Ramos (cell line): Measurements from ENCODE around the gene VWA7.

ENCODE experiments used
- in situ Hi-C: fragments of 300-500 bp; cut with MboI; formaldehyde crosslinking; loops from one replicate; pipeline ENCODE4 v1.14.3; 2022; ENCODE audit warnings: low sequenced_read_pairs; ENCODE audit not compliant: unreplicated experiment

Gene VWA7

DNA sequence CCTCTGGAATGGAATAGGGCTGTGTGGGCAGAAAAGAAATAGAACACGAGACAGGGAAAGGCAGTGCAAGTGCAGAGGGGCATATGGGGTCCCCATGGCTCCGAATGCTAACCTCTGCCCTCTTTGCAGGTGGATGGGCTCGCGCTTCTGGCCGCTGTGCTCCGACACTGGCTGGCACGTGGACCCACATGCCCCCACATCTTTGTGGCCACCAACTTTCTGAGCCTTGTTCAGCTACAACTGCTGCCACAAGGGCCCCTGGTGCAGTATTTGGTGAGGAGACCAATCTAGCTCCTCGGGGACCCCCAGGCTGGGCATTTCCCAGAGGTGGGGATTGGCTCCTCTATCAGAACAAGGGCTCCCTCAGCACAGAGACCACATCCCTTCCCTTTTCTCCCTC is 15.8 kb downstream of the VWA7 start:
- in situ Hi-C loops = no loop called here

- in situ Hi-C loops = no loop called here
Observed at GRCh38 chr6:31760790-31761189, 16.3 kb downstream of the VWA7 start.

DNA sequence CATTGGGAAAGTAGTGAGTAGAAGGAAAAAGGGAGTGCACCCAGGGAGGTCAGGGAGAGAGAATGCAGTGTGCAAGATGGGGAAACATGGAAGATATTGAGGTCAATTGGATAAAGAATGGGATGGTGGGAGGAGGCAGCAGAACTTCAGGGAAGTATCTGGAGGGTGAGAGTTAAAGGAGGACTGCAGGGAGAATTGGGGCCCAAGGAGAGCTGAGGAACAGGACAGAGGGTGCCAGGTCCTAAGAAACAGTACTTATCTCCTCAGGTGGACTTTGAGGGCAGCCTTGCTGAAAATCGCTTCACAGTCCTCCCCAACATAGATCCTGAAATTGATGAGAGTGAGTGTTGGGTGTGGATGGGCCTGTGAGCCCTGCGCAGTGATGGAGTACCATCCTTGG is 18.8 kb downstream of the VWA7 start:
- in situ Hi-C loops = no loop called here

GRCh38 chr6:31752739-31753319 is 24.3 kb downstream of the VWA7 start:
- in situ Hi-C loops = no loop called here

- in situ Hi-C loops = no loop called here
Observed at GRCh38 chr6:31750411-31751022, 26.6 kb downstream of the VWA7 start.

GRCh38 chr6:31749301-31750036 is 27.7 kb downstream of the VWA7 start:
- in situ Hi-C loops = no loop called here

DNA sequence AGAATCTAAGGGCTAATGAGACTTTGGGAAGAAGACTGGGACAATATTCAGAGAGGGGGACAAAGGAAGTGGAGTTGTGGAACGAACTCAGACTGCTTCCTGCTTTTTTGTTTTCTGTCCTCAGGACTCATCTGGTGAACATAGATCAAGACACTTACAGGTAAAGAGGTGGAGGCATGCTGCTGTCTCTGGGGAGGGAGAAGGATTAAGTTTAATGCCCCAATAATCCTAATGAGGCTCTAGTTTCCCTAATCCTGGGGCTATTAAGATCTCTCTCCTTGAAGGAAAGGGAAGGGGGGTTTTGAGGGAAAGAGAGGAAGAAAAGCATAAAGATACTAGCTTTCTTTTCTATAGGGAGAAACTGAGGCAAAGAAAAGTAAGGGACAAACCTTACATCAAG is 32.7 kb downstream of the VWA7 start:
- in situ Hi-C loops = no loop called here

DNA sequence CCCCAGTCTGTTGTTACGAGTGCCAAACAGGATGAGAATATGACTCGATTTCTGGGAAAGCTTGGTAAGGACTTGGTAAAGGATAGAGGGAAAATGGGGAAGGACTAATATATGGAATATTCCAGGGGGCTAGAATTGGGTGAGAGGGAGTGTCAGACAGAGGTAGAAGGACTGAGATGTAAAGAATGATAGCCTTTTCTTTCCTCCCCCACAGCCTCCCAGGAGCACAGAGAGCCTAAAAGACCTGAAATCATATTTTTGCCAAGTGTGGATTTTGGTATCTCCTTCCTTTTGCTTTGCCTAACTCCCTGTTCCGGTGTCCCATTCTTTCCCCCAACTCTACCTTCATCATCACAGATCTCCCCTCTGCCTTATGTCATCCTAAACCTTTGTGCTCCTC is 34.2 kb downstream of the VWA7 start:
- in situ Hi-C loops = no loop called here

- in situ Hi-C loops = no loop called here
Observed at GRCh38 chr6:31741815-31742214, 35.3 kb downstream of the VWA7 start.

- in situ Hi-C loops = no loop called here
Observed at GRCh38 chr6:31740397-31741223, 36.5 kb downstream of the VWA7 start.

- in situ Hi-C loops = no loop called here
Observed at GRCh38 chr6:31739639-31740396, 37.3 kb downstream of the VWA7 start, which contains the start of gene MSH5. TSS of gene MSH5 (plus strand) at chr6:31740005. CDS start at chr6:31740467, 462 bp downstream.

- in situ Hi-C loops = no loop called here
Observed at GRCh38 chr6:31737991-31738979, 38.8 kb downstream of the VWA7 start.

GRCh38 chr6:31737315-31737990 is 39.7 kb downstream of the VWA7 start:
- in situ Hi-C loops = no loop called here

DNA sequence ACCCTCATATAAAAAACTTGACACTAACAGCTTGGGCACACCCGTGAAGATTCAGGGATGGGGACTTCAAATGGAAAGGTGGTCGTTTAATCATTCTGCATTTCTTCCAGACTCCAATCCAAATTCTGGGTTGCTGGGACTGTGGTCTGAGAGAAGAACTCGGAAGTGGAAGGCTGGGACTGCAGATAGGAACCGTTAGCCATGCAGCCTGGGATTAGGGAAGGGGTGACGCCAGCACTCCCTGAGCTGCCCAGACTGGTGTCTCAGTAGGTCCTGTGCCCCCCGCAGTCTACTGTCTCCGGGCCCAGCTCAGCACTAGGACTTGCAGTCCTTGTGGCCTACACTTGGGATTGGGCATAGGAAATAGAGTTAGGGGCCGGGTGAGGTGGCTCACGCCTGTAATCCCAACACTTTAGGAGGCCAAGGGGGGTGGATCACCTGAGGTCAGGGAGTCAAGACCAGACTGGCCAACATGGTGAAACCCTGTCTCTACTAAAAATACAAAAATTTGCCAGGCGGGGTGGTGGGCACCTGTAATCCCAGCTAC is 40.3 kb downstream of the VWA7 start:
- in situ Hi-C loops = no loop called here

DNA sequence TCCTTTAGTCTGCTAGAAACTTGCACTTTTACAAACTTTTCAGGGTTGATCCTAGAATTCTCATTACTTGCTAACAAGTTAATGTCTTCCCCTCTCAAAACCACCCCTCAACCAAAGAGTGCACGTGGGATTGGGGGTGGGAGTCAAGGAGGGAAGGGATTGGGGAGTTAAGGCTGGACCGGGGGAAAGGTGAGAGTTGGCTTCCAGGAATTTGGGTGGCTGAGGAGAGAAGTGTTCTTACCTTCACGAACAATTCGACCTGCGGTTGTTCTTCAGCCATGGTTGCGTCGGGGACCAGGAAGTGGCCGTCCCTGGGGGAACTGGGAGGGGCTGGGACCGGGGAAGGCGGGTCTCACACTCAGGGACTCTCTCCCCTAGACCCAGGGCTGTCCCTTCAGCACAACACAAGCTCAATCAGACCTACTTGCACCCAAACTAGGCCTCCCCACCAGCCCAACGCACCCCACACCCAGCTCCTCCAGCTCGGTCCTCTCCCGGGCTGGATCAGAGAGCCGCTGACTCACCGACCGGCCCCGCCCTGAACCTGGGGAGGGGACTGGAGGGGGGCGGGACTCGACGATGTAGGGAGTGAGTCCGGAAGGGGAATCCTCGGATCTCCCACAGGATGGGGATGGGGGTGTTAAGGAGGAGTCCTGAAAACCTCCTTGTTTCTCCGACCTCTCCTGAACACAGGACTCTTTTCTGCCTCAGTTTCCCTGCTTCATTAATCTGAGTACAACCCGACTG is 40.9 kb downstream of the VWA7 start, which contains the start of gene CLIC1:
Gene CLIC1 (minus strand): TSS at position 510 of the 747 bp plus-strand sequence. CDS start 230 bp downstream, at position 280.
- in situ Hi-C loops = no loop called here

- in situ Hi-C loops = no loop called here
Observed at GRCh38 chr6:31734821-31735406, 42.2 kb downstream of the VWA7 start.
